NOMO-1 treated with DMSO at 0.1 percent for 48 hours (cell line): ENCODE measurements around the gene IL17C.

Experiments used
- DNase-seq: peaks from one replicate; lab custom pipeline; 2025; ENCODE audit not compliant: unreplicated experiment; lab: John Stamatoyannopoulos, UW

The IL17C gene

GRCh38 chr16:88681709-88682451 is 43.5 kb downstream of the IL17C start:
- peak; percentile 98 for DNase-seq

- DNase-seq, result no peak
Observed at GRCh38 chr16:88684569-88685155, 46.3 kb downstream of the IL17C start.

GRCh38 chr16:88685156-88686061 is 47.0 kb downstream of the IL17C start:
- DNase-seq, result peak; percentile 79

GRCh38 chr16:88686062-88686438 is 47.7 kb downstream of the IL17C start:
- DNase-seq, result no peak

DNA sequence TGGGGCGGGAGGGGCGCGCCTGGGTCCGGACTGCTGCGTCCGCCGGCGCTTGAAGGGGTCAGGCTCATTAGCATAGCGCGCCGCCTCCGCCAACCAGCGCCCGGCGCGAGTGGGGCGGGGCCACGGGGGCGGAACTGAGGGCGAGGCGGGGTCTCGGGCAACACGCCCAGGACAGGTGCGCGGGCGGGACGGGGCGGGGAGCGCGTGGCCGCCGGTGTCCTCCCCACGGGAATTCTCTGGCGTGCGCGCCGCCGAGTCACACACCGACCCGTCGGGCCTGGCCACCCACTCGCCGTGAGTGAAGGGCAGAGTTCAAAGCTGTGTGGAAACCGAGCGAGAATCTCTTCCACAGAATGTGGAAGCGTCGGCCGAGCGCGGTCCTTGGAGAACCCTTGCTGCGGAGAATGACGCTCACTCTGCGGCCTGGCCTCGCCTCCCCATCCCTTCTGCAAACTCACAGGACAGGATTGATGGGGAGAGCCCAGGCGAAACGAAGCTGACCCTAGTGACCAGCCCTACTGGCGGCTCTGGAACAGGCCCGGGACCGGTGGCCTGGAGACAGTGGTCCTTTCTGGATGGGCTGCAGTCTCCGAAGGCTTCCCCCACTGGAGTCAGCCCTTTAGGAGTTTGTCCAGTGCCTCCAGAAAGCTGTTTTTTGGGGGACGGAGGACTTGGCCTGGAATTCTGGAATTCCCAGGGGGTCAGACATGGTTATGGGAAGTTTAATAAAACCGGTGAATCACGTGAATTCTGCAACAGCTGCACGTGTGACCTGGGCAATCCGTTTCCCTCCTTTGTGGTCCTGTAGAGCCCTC is 48.3 kb downstream of the IL17C start, which contains the start of gene SNAI3:
Gene SNAI3 (minus strand): TSS at position 69 of the 815 bp plus-strand sequence. CDS start 101 bp downstream, outside the sequence.
- DNase-seq, result peak; percentile 73

- DNase-seq, result no peak
Observed at GRCh38 chr16:88687254-88687576, 48.8 kb downstream of the IL17C start.

DNA sequence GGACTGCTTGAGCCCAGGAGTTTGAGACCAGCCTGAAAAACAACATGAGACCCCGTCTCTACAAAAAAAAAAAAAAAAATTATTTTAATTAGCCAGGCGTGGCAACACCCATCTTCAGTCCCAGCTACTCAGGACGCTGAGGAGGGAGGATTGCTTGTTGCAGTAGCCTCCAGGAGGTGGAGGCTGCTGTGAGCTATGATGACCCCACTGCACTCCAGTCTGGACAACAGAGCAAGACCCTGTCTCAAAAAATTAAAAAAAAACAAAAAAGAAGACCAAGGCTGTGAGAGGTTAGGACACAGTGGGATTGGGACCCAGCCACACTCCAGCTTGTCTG is 49.3 kb downstream of the IL17C start:
- DNase-seq, result no peak

- no peak for DNase-seq
Observed at GRCh38 chr16:88688013-88688778, 49.8 kb downstream of the IL17C start.
